Stimulated activated CD8-positive, alpha-beta memory T cell treated with anti-CD3 and anti-CD28 coated beads, Interleukin-2, amount 100 ng/mL, for 1 hour (primary cell): Measurements from ENCODE around the gene RNU6-1.

Source experiments
- DNase-seq, 2 donors: peaks; one replicate each; pipeline ENCODE4 v3.0.0-alpha.2; 2020; ENCODE audit warnings: low read depth in 2 of 2

Gene RNU6-1

DNA sequence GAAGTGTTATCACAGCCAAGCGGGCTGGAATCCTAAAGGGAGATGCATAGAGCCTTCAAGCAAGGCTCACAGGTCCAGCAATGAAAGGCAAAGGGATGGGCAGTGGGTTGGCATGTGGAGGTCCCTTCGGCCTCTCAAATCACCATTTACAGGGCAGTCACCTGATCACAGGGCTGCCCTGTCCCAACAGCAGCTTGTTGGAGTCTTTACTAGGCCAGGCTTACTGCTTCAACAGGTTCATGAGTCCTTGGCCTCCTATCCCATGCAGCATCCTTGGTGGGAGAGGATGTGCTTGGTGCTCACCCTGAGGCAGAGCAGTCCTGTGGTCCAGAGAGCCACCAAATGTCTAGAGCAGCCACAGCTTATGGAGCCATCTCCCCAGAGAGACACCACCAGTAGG, 38.7 kb downstream of the RNU6-1 start:
- DNase-seq, result no peak

DNA sequence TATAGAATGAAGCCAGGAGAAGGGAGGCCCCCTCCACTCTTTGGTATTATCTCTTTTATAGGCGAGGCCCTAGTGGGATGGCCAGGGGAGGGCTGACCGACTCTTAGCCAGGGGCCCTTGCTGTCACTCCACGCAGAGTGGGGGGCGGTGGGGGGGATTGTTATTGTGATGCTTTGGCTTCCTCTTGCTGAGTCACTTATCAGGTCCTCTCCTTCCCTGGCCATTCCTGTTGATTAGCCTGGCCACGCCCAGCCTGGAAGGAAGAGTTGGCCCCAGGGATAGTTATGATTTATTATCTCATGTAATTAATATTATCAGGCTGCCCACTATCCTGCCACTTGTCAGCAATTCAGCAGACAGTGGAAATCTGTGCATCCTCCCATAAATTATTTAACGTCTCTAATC, 40.0 kb downstream of the RNU6-1 start:
- no peak for DNase-seq

DNA sequence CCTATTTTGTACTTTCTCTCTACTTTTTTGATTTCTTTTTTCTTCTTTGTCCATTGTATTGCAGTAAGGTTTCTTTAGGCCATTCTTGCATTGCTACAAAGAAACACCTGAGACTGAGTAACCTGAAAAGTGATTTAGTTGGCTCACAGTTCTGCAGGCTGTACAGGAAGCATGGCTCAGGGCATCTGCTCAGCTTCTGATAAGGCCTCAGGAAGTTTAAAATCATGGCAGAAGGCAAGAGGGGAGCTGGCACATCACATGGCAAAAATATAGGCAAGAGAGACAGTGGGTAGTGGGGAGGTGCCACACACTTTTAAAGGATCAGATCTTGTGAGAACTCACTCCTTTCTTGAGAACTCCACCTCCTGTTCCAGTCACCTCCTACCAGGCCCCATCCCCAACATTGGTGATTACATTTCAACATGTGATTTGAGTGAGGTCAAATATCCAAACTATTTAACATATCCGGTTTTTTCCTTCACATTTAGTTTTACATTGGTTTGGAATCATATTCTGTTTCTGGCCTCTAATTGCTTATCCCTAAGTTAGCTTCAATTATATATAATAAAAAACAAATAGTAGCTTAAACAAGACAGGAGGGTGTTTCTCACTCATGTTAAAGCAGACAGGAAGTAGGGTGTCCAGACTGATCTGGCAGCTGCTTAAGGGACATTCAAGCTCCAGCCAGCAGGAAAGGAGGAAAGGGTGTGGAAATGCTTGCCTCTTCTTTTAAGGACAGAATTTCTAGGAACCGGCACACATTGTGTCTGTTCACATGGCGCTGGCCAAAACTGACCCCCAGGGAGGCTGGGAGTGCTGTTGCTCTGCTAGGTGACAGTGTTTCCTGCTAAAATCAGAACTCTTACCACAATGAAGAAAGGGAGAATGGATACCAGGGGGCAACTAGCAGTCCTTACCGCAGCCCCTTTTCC, 43.4 kb downstream of the RNU6-1 start:
- no peak for DNase-seq

DNA sequence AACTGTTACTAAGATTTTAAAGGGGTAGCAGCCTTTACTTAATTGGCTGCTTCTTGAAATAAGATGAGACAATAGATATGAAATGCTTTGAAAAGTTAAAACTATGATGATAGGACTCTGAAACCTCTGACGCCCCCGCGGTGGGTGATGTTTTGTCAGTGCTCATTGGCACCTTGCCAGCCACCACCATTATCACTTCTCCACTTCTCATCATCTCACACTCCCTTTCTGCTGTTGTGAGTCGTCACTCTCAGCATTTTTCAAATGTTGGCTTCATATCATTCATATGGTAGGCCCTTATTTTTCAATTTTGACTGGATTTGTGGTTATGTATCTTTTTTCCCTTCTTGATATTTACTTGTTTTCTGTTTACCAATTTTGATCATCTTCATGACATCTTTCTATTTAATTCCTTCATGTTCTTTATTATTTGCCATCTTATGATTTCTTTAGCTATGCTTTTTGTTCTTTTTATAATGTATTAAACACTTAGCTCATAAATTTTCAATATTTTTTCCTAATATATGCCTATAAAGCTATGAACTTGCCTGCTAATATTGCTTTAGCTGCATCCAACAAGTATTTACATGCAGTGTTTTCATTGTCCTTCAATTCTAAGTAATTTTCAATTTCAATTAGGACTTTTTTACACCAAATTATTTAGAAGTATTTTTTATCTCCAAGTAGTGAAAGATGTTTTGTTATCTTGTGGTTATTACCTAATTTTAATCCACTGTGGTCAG, 44.8 kb downstream of the RNU6-1 start:
- no peak for DNase-seq

DNA sequence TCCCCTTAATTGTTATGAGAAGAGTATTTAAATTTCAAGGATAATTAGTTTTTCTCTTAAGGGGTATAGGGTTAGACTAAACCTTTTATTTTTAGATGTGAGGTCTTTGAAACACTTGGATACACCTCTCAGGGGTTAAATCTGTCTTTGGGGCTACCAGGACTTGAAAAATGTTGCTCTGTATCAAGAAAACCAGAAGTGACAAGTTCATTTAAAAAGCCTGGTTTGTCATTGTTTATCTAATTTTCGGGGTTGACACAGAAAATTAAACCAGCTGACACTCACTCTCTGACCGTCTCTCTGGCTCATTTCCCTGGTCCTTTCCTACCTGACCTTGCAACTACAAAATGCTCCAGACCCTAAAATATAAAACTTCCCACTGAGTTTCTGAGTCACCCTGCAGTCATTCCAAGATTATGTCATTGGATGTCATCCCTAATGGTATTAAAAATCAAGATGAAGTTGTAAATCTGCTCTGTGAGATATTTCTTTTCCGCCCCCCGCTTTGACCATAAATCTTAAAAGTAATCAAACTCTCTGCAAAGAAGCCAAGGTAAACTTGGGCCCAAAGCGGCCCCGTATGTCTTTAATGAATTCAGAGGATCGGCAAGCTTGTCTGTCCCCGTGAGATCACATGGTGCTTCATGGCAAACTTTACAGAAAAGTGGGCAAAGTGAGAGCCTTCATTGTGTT, 47.4 kb downstream of the RNU6-1 start:
- no peak for DNase-seq

DNA sequence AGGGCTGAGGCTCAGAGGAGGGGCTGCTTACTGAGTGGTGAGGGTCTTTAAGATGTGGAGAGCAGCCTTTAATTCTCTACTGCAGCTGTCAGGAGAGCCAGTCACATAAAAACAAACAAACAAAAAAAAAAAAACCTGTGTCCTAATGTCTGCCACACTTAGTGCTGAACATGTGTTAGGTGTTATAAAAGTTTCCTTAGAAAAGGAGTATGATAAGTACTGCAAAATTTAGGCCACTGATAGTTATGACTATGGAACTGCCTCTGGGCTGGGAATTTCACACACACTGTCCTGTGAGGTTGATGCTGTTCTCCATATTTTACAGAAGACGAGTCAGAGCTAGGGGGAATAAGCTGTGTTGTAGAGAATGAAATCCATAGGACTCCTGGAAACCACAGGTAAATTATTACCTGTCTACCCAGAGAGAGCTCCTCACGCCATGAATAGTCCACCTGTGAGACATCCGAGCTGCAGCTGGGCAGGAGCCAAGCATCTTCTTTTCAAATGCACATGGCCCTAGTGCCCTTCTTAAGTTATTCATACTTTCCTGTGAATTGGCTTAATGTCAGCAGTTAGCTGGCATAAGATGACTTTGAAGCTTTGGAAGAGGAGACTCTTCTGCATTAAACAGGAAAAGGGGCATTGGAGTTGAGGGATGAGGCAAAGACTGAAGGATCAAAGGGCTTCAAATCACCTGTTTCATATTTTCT, 49.1 kb downstream of the RNU6-1 start:
- no peak for DNase-seq
